Activated B cell treated with CpG ODN at 0.5 μM for 24 hours (primary cell): ENCODE measurements around the gene ARHGAP26. TPM values are rescaled to one million over a fixed set of nuclear protein-coding genes. Genes with fewer than 3 reads are reported as not detected.

Experiments used
- ATAC-seq: fragments of 200-7000 bp; cut with Tn5 transposase; one replicate; pipeline ENCODE4 v1.10.0; 2021; ENCODE audit warnings: low read depth, mild to moderate bottlenecking, moderate library complexity
- CTCF ChIA-PET: fragments of 350-600 bp; sonication (Branson Sonifier 250); formaldehyde crosslinking; loops from one replicate; lab custom pipeline; 2021; ENCODE audit warnings: antibody characterized with exemption; lab: Charles Lee
- POLR2A ChIA-PET: fragments of 350-600 bp; sonication (Branson Sonifier 250); formaldehyde crosslinking; loops from one replicate; lab custom pipeline; 2021; ENCODE audit warnings: antibody characterized with exemption; lab: Charles Lee
- DNase-seq: peaks from one replicate; pipeline ENCODE4 v3.0.0; 2022
- H3K27ac Mint-ChIP-seq: one replicate; pipeline ENCODE4 v1.8.0; 2020; ENCODE audit warnings: mixed read lengths
- H3K27me3 Mint-ChIP-seq: one replicate; pipeline ENCODE4 v1.8.0; 2021; ENCODE audit warnings: mixed read lengths
- H3K36me3 Mint-ChIP-seq: one replicate; pipeline ENCODE4 v1.8.0; 2021; ENCODE audit warnings: low read depth, mixed read lengths
- H3K4me1 Mint-ChIP-seq: one replicate; pipeline ENCODE4 v1.8.0; 2021; ENCODE audit warnings: mixed read lengths
- H3K4me3 Mint-ChIP-seq: one replicate; pipeline ENCODE4 v1.8.0; 2020; ENCODE audit warnings: mild to moderate bottlenecking, mixed read lengths
- H3K9me3 Mint-ChIP-seq: one replicate; pipeline ENCODE4 v1.8.0; 2020; ENCODE audit warnings: mixed read lengths
- intact Hi-C: fragments of 100-400 bp; cut with micrococcal nuclease; formaldehyde crosslinking; loops from one replicate; pipeline ENCODE4 v1.15.1; 2024
- total RNA-seq: library from RNA; stranded (reverse); gene quantifications from 2 replicates; pipeline ENCODE4 v1.2.3, GENCODE V29; 2022
- TF ChIP-seq, protein P1 (sequence below): fragments of 200-600 bp; IDR thresholded peaks from one replicate; pipeline ENCODE4 v1.8.0; 2022; ENCODE audit warnings: antibody characterized with exemption, mild to moderate bottlenecking

ARHGAP26 gene
- total RNA-seq, 1 donor from 2014 or later = 20.9 TPM

DNA sequence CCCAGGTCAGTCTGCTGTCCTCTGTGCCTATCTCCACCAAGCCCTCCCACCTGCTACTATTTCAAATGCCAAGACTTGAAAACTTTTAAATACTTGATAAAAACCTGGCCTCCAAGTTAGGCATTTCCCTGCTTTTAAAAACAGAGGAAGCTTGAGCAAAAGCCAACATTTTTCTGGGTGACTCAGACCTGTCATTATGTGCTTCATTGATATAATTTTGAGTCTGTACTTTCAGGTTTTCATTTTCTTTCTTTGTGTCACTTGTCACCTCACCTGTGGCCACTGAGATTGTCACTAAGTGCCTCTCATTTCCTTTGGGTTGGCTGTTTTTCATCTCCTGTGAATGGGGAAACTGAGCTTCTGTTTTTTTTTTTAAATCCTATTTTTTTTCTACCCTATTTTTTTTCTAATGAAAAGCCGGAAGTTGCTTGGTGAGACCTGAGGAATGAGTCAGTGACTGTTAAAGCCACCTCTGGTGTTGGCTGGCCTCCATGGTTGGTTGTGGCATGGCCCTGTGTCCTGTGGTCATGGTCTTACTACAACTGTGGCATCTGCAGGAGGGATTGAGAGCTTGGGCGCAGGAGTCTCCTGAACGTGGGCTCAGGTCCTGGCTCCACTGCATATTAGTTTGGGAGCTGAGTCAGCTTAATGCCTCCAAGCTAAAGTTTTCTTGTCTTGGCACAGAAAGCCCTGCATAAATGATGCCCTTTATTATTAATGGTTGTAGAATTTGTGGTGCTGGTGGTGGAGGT, 56.7 kb downstream of the ARHGAP26 start:
- ChIA-PET POLR2A (no interaction called here), CTCF (no interaction called here)
- no peaks in the 10 kb centered on the region for H3K27me3 Mint-ChIP-seq
- no peaks in the 10 kb centered on the region for H3K9me3 Mint-ChIP-seq
- peaks cover 8% of the 10 kb centered on the region for H3K4me1 Mint-ChIP-seq
- H3K27ac Mint-ChIP-seq = no peak overlapping the region
- no peak for DNase-seq
- H3K36me3 Mint-ChIP-seq = no peaks in the 10 kb centered on the region
- TF ChIP-seq, protein P1, sequence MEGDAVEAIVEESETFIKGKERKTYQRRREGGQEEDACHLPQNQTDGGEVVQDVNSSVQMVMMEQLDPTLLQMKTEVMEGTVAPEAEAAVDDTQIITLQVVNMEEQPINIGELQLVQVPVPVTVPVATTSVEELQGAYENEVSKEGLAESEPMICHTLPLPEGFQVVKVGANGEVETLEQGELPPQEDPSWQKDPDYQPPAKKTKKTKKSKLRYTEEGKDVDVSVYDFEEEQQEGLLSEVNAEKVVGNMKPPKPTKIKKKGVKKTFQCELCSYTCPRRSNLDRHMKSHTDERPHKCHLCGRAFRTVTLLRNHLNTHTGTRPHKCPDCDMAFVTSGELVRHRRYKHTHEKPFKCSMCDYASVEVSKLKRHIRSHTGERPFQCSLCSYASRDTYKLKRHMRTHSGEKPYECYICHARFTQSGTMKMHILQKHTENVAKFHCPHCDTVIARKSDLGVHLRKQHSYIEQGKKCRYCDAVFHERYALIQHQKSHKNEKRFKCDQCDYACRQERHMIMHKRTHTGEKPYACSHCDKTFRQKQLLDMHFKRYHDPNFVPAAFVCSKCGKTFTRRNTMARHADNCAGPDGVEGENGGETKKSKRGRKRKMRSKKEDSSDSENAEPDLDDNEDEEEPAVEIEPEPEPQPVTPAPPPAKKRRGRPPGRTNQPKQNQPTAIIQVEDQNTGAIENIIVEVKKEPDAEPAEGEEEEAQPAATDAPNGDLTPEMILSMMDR = no peak
- intact Hi-C loops = no loop called here
- no peak overlapping the region for H3K4me3 Mint-ChIP-seq
- no peak for ATAC-seq

DNA sequence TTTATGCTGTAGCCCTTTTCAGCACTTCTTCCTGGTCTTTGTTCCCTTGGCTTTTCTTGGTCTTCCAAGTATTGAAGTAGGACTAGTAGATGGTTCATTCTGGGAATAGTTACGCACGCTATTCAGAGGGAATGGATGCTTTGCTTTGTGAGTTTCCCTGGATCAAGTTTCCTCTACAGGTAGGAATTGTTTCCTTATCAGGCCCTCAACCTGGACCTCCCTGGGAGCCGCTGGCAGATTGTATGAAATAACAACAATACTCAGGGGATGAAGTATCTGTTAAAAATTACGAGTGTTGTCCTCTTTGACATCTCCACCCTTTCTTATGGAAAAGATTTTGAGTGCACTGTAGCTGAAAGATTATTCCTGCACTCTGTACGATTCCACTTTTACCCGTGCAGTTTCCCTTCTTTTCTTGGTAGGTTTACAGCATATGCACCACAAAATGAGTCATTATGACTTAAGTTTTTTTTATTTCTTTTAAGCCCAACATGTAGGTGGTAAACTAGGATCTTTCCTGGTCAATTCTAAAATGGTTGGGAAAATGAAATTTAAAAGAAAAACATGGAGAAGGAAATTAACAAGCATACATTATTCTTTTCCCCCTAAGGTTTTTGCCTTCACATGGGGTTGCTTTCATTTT, 57.9 kb downstream of the ARHGAP26 start:
- intact Hi-C loops = no loop called here
- no peaks in the 10 kb centered on the region for H3K9me3 Mint-ChIP-seq
- no peak overlapping the region for H3K4me3 Mint-ChIP-seq
- no peaks in the 10 kb centered on the region for H3K27me3 Mint-ChIP-seq
- H3K27ac Mint-ChIP-seq = no peak overlapping the region
- CTCF ChIA-PET = no interaction called here
- DNase-seq (no peak), ATAC-seq (no peak)
- TF ChIP-seq, protein P1 = no peak
- POLR2A ChIA-PET = no interaction called here
- no peaks in the 10 kb centered on the region for H3K36me3 Mint-ChIP-seq
- peaks cover 4% of the 10 kb centered on the region for H3K4me1 Mint-ChIP-seq

DNA sequence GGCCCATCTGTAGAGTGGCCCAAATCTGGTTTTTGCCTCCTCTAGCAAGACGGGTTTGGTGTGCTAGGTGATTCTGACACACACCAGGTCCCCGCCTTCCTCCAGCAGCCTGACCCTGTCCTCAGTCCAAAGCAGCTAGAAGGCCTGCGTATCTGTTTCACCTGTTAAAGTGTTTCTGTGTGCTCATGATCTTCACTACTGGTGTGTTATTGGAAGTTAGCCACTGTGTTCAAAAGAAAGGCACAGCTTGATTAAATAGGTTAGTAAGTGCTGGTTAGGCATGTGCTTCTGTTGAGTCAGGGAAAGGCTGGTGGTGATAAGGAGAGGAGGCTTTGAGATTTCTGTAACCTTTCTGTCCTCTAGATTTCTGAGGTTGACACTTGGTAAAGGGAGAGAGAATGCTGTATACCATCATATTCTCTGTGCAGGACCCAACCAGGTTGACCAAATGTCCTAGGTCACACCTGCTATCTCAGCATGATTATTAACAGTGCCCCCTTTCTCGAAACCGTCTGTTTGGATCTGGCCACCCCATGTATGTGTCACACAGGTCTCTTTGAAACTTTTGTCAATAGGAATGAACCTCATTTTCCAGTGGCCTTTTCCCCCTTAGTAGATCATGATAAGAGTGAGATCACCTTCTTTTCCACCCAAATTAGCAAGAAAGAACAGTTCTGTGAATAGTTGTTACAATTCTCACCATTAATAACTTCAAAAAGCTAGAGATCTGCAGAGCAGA, 58.8 kb downstream of the ARHGAP26 start:
- TF ChIP-seq, protein P1 = no peak
- intact Hi-C loops = no loop called here
- ChIA-PET CTCF (no interaction called here), POLR2A (no interaction called here)
- H3K4me1 Mint-ChIP-seq = peaks cover 4% of the 10 kb centered on the region
- H3K27me3 Mint-ChIP-seq = no peaks in the 10 kb centered on the region
- H3K9me3 Mint-ChIP-seq = no peaks in the 10 kb centered on the region
- no peak overlapping the region for H3K27ac Mint-ChIP-seq
- no peaks in the 10 kb centered on the region for H3K36me3 Mint-ChIP-seq
- no peak overlapping the region for H3K4me3 Mint-ChIP-seq
- ATAC-seq (no peak), DNase-seq (no peak)

DNA sequence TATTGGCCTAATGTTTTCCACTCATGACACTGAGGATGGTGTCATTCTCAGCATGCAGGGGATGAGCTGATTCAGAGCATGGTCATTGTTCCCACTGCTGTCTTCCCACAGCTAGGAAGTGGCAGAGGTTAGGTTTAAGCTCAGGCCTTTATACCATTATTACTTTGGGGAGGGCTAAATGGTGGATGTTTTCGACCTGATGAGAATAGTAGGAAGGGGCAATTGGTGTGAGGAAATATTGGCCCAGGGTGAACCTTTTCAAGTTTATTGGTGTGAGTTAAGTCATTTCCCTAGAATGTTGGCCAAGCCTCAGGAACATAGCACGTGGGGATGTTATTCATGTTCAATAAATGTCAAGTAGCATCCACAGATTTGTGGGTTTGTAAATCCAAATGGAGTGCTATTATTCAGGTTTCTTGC, 59.6 kb downstream of the ARHGAP26 start:
- ChIA-PET CTCF (interaction anchor here (0.9 kb wide), 1 partner anchor 37 kb away, joined by 3 read pairs; no protein-coding TSS in a partner anchor), POLR2A (no interaction called here)
- no peaks in the 10 kb centered on the region for H3K9me3 Mint-ChIP-seq
- H3K36me3 Mint-ChIP-seq = no peaks in the 10 kb centered on the region
- ATAC-seq (no peak), DNase-seq (no peak)
- H3K27me3 Mint-ChIP-seq = no peaks in the 10 kb centered on the region
- intact Hi-C loops = no loop called here
- H3K4me1 Mint-ChIP-seq = peaks cover 4% of the 10 kb centered on the region
- TF ChIP-seq, protein P1 = no peak
- H3K4me3 Mint-ChIP-seq = no peak overlapping the region
- no peak overlapping the region for H3K27ac Mint-ChIP-seq
